ENCODE results near the gene ATP1A3. TPM values are rescaled to one million over a fixed set of nuclear protein-coding genes. Genes with fewer than 3 reads are reported as not detected.

The ATP1A3 gene
- total and polyA plus RNA-seq, 2 of the 13 experiments (the other 11 are each of a cell fraction or from before 2014, with no cell fraction given): 0.01 to 0.04 TPM

DNA sequence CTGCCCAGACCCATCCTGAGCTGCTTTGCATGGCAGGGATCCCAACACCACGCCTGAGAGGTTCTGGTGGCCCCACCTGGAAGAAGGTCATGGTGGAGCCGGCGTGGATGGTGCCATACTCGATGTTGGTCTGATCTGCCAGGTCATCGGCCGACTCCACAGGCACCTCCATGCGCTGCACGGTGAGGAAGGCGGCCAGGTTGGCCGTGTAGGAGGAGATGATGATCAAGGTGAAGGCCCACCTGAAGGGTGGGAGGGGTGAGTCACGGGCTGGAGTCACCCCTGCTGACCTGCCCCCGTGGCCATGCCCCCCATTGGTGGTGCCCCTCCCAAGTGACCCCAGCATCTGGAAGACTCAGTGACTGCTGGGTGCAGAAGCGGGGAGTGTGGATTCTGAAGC is 12.5 kb upstream of the ATP1A3 start:
- ChIA-PET POLR2A (no interaction called here), CTCF (ENCODE audit: low intra/inter-chr PET ratio, low total read pairs) (no interaction called here)
- intact Hi-C loops (cut with micrococcal nuclease; ENCODE audit: unreplicated experiment): no loop called here
- H3K9me3 ChIP-seq (ENCODE audit: low read length): no peaks in the 10 kb centered on the region
- whole genome bisulfite sequencing (ENCODE audit: low lambda C conversion rate): 23% methylated on average over 8 of the region's 13 CpGs
- H3K4me1 ChIP-seq (ENCODE audit: insufficient read depth, low read length): no peaks in the 10 kb centered on the region
- no peak for DNase-seq (ENCODE audit: low spot score)
- H4K20me1 ChIP-seq (ENCODE audit: insufficient read depth, low read length): no peaks in the 10 kb centered on the region
- H3K36me3 ChIP-seq (replicated peaks in 1 of 2; ENCODE audit: control insufficient read depth in 1 of 2, insufficient read depth in 2 of 2, low read length in 2 of 2): no peaks in the 10 kb centered on the region
- BruUV-seq (replicated peaks): no TSS peak
- H3K27me3 ChIP-seq (ENCODE audit: control insufficient read depth in 1 of 2, insufficient read depth in 2 of 2, low read length in 2 of 2): peaks cover 8 to 45% of the 10 kb centered on the region in 2 experiments; a peak in 4 of 5 replicates
- no peak overlapping the region for H3K9ac ChIP-seq (ENCODE audit: insufficient read depth, low read depth, low read length)
- H3K4me3 ChIP-seq (replicated peaks in 1 of 3; ENCODE audit: insufficient read depth in 1 of 3, low read depth in 2 of 3, low read length in 3 of 3): no peak overlapping the region
- TF ChIP-seq ELF4 (CRISPR knock-in tag; IDR thresholded peaks at IDR 0.05; ENCODE audit: borderline replicate concordance): no peak
- TF ChIP-seq ZNF121 (CRISPR knock-in tag; IDR thresholded peaks at IDR 0.05): no peak
- no peak for TF ChIP-seq CREM (IDR thresholded peaks at IDR 0.05)
- no peak for TF ChIP-seq CREM (CRISPR knock-in tag; IDR thresholded peaks at IDR 0.05)
- no peak for TF ChIP-seq RAD21 (CRISPR knock-in tag; IDR thresholded peaks at IDR 0.05)
- TF ChIP-seq, protein P1, sequence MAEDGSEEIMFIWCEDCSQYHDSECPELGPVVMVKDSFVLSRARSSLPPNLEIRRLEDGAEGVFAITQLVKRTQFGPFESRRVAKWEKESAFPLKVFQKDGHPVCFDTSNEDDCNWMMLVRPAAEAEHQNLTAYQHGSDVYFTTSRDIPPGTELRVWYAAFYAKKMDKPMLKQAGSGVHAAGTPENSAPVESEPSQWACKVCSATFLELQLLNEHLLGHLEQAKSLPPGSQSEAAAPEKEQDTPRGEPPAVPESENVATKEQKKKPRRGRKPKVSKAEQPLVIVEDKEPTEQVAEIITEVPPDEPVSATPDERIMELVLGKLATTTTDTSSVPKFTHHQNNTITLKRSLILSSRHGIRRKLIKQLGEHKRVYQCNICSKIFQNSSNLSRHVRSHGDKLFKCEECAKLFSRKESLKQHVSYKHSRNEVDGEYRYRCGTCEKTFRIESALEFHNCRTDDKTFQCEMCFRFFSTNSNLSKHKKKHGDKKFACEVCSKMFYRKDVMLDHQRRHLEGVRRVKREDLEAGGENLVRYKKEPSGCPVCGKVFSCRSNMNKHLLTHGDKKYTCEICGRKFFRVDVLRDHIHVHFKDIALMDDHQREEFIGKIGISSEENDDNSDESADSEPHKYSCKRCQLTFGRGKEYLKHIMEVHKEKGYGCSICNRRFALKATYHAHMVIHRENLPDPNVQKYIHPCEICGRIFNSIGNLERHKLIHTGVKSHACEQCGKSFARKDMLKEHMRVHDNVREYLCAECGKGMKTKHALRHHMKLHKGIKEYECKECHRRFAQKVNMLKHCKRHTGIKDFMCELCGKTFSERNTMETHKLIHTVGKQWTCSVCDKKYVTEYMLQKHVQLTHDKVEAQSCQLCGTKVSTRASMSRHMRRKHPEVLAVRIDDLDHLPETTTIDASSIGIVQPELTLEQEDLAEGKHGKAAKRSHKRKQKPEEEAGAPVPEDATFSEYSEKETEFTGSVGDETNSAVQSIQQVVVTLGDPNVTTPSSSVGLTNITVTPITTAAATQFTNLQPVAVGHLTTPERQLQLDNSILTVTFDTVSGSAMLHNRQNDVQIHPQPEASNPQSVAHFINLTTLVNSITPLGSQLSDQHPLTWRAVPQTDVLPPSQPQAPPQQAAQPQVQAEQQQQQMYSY (CRISPR knock-in tag; IDR thresholded peaks at IDR 0.05): no peak
- no peak overlapping the region for H2AFZ ChIP-seq (ENCODE audit: low read length)
- ATAC-seq: no peak
- no peak overlapping the region for H3K4me2 ChIP-seq (ENCODE audit: low read depth, low read length)
- H3K79me2 ChIP-seq (ENCODE audit: insufficient read depth, low read length): no peaks in the 10 kb centered on the region
- in situ Hi-C loops (cut with HindIII; ENCODE audit: extremely low pct_ligation_motif_present, low pct_unique_long_range_greater_than_20kb): no loop called here
- H3K27ac ChIP-seq (ENCODE audit: extremely low read length, insufficient read depth, low read length): no peak overlapping the region
- no peak for FAIRE-seq

Data from HepG2 (cell line).